MM.1S (cell line): ENCODE results near the gene SCAF4.

Experiments used
- DNase-seq: peaks from one replicate; pipeline ENCODE4 v3.0.0-alpha.2; 2015
- H2AFZ ChIP-seq: fragments of 300-600 bp; sonication (generic); 2 replicates; pipeline ENCODE4 v1.6.0; 2016; ENCODE audit warnings: antibody characterized with exemption, low read length
- H3F3A ChIP-seq: fragments of 300-600 bp; sonication (generic); 2 replicates; pipeline ENCODE4 v1.6.1; 2016; ENCODE audit warnings: mild to moderate bottlenecking, antibody characterized with exemption, low read length, moderate library complexity, mixed read lengths; ENCODE audit not compliant: insufficient read depth
- H3K27ac ChIP-seq: fragments of 300-600 bp; sonication (generic); 2 replicates; pipeline ENCODE4 v1.5.1; 2016; ENCODE audit warnings: mild to moderate bottlenecking, low read length
- H3K27me3 ChIP-seq: fragments of 300-600 bp; sonication (generic); replicated peaks from 2 replicates; pipeline ENCODE4 v1.6.0; 2016; ENCODE audit warnings: low read length; ENCODE audit not compliant: insufficient read depth
- H3K36me3 ChIP-seq: fragments of 300-600 bp; sonication (generic); replicated peaks from 2 replicates; pipeline ENCODE4 v1.6.1; 2016; ENCODE audit warnings: mild to moderate bottlenecking, low read length, mixed read lengths; ENCODE audit not compliant: insufficient read depth
- H3K4me1 ChIP-seq: fragments of 300-600 bp; sonication (generic); 2 replicates; pipeline ENCODE4 v1.6.1; 2016; ENCODE audit warnings: low read length, mixed read lengths
- H3K4me2 ChIP-seq: fragments of 300-600 bp; sonication (generic); 2 replicates; pipeline ENCODE4 v1.6.0; 2016; ENCODE audit warnings: low read depth, low read length
- H3K4me3 ChIP-seq: fragments of 300-600 bp; sonication (generic); 2 replicates; pipeline ENCODE4 v1.5.1; 2016; ENCODE audit warnings: low read length, mixed read lengths
- H3K79me2 ChIP-seq: fragments of 300-600 bp; sonication (generic); 2 replicates; pipeline ENCODE4 v1.6.1; 2016; ENCODE audit warnings: mixed run types, low read length, mixed read lengths
- H3K9ac ChIP-seq: fragments of 300-600 bp; sonication (generic); 2 replicates; pipeline ENCODE4 v1.6.1; 2016; ENCODE audit warnings: low read length, mixed read lengths
- H3K9me2 ChIP-seq: fragments of 300-600 bp; sonication (generic); replicated peaks from 2 replicates; pipeline ENCODE4 v1.6.1; 2016; ENCODE audit warnings: mild to moderate bottlenecking, low read length, mixed read lengths; ENCODE audit not compliant: insufficient read depth
- H3K9me3 ChIP-seq: fragments of 300-600 bp; sonication (generic); replicated peaks from 2 replicates; pipeline ENCODE4 v1.6.1; 2016; ENCODE audit warnings: mild to moderate bottlenecking, low read length, mixed read lengths; ENCODE audit not compliant: insufficient read depth
- H4K20me1 ChIP-seq: fragments of 300-600 bp; sonication (generic); 2 replicates; pipeline ENCODE4 v1.6.1; 2016; ENCODE audit warnings: mild to moderate bottlenecking, low read length, moderate library complexity, mixed read lengths; ENCODE audit not compliant: insufficient read depth
- CTCF ChIP-seq: fragments of 300-600 bp; sonication (generic); IDR thresholded peaks from 2 replicates; pipeline ENCODE4 v1.5.1; 2016; ENCODE audit warnings: antibody characterized with exemption, low read length, mixed read lengths
- EZH2 ChIP-seq: fragments of 300-600 bp; sonication (generic); optimal IDR thresholded peaks from 2 replicates; pipeline ENCODE3; 2017; ENCODE audit warnings: low read depth, mild to moderate bottlenecking, antibody characterized with exemption, low read length, mixed read lengths
- EZH2phosphoT487 ChIP-seq: fragments of 300-600 bp; sonication (generic); IDR thresholded peaks from 2 replicates; pipeline ENCODE4 v1.6.1; 2018; ENCODE audit warnings: antibody characterized with exemption, low read length

The SCAF4 gene

GRCh38 chr21:31623664-31624063, 108.3 kb downstream of the SCAF4 start:
- no peak overlapping the region for H3K4me2 ChIP-seq
- no peak for DNase-seq
- H3K4me3 ChIP-seq: no peak overlapping the region
- no peaks in the 10 kb centered on the region for H3K27me3 ChIP-seq
- H4K20me1 ChIP-seq: no peaks in the 10 kb centered on the region
- no peaks in the 10 kb centered on the region for H3K36me3 ChIP-seq
- no peaks in the 10 kb centered on the region for H3K79me2 ChIP-seq
- H3K9me2 ChIP-seq: no peaks in the 10 kb centered on the region
- no peak for TF ChIP-seq EZH2phosphoT487
- 0 out of 2 replicates have a peak, but pooled peaks have one; percentile 4 for TF ChIP-seq CTCF
- no peak overlapping the region for H3K27ac ChIP-seq
- no peaks in the 10 kb centered on the region for H3K9me3 ChIP-seq
- H2AFZ ChIP-seq: no peak overlapping the region
- H3K9ac ChIP-seq: no peak overlapping the region
- no peaks in the 10 kb centered on the region for H3K4me1 ChIP-seq
- H3F3A ChIP-seq: no peaks in the 10 kb centered on the region

- Histone ChIP-seq H3K27ac (no peak overlapping the region), H3K79me2 (no peaks in the 10 kb centered on the region), H4K20me1 (no peaks in the 10 kb centered on the region), H3K4me2 (no peak overlapping the region), H3K4me3 (no peak overlapping the region), H3K36me3 (no peaks in the 10 kb centered on the region), H2AFZ (no peak overlapping the region), H3K9me3 (no peaks in the 10 kb centered on the region), H3K9me2 (no peaks in the 10 kb centered on the region), H3K9ac (no peak overlapping the region), H3K4me1 (no peaks in the 10 kb centered on the region), H3F3A (no peaks in the 10 kb centered on the region), H3K27me3 (no peaks in the 10 kb centered on the region)
- DNase-seq: no peak
- TF ChIP-seq EZH2phosphoT487: no peak
- no peak for TF ChIP-seq EZH2
- TF ChIP-seq CTCF: no peak
Measured at GRCh38 chr21:31622397-31622796, 109.5 kb downstream of the SCAF4 start.
